Endodermal cell (in vitro differentiated cells): ENCODE data around the gene ARRDC1. TPM values are rescaled to one million over a fixed set of nuclear protein-coding genes. Genes with fewer than 3 reads are reported as not detected.

Source experiments
- DNase-seq: peaks from one replicate; pipeline ENCODE4 v3.0.0-alpha.2; 2017
- H3K27ac ChIP-seq: 2 replicates; pipeline ENCODE4 v1.5.1; 2013; ENCODE audit warnings: mild to moderate bottlenecking, low read depth, low read length, moderate library complexity
- H3K27me3 ChIP-seq: 2 replicates; pipeline ENCODE4 v1.6.1; 2013; ENCODE audit warnings: mild to moderate bottlenecking, low read length, moderate library complexity; ENCODE audit not compliant: insufficient read depth, control insufficient read depth, poor library complexity, severe bottlenecking
- H3K36me3 ChIP-seq: 2 replicates; pipeline ENCODE4 v1.7.0; 2013; ENCODE audit warnings: mild to moderate bottlenecking, low read length, moderate library complexity; ENCODE audit not compliant: control insufficient read depth, insufficient read depth
- H3K4me1 ChIP-seq: one replicate; pipeline ENCODE4 v1.7.0; 2013; ENCODE audit warnings: low read length; ENCODE audit not compliant: control insufficient read depth, insufficient read depth
- H3K4me3 ChIP-seq: 2 replicates; pipeline ENCODE4 v1.5.1; 2013; ENCODE audit warnings: mild to moderate bottlenecking, low read length, moderate library complexity
- H3K9ac ChIP-seq: 2 replicates; pipeline ENCODE4 v1.6.1; 2013; ENCODE audit warnings: mild to moderate bottlenecking, low read length, moderate library complexity; ENCODE audit not compliant: poor library complexity, severe bottlenecking; ENCODE audit errors: extremely low read depth
- H3K9me3 ChIP-seq: 2 replicates; pipeline ENCODE4 v1.6.1; 2013; ENCODE audit warnings: mild to moderate bottlenecking, low read length, moderate library complexity; ENCODE audit not compliant: control insufficient read depth
- H3K27ac Mint-ChIP-seq: 2 replicates; pipeline ENCODE4 v1.8.0; 2020; ENCODE audit warnings: mixed read lengths
- H3K27me3 Mint-ChIP-seq: 2 replicates; pipeline ENCODE4 v1.8.0; 2021; ENCODE audit warnings: mild to moderate bottlenecking, mixed read lengths; ENCODE audit not compliant: insufficient read depth
- H3K36me3 Mint-ChIP-seq: 2 replicates; pipeline ENCODE4 v1.8.0; 2020; ENCODE audit warnings: low read depth, mixed read lengths
- H3K4me1 Mint-ChIP-seq: 2 replicates; pipeline ENCODE4 v1.8.0; 2020; ENCODE audit warnings: mixed read lengths
- H3K4me3 Mint-ChIP-seq: 2 replicates; pipeline ENCODE4 v1.8.0; 2020; ENCODE audit warnings: mild to moderate bottlenecking, moderate library complexity, mixed read lengths
- H3K9me3 Mint-ChIP-seq: 2 replicates; pipeline ENCODE4 v1.8.0; 2020; ENCODE audit warnings: mild to moderate bottlenecking, mixed read lengths
- CTCF ChIP-seq: fragments of 200-600 bp; sonication (generic); conservative IDR thresholded peaks from 2 replicates; pipeline ENCODE4 v1.5.0; 2021; ENCODE audit warnings: antibody characterized with exemption, mild to moderate bottlenecking
- WGBS, 2 experiments: methylation state at CpG; one replicate each; pipeline versions ENCODE4 v1.1.5 to v1.1.7; 2013; ENCODE audit warnings: missing lambda C conversion rate in 2 of 2, mixed read lengths in 1 of 2; ENCODE audit not compliant: insufficient coverage in 1 of 2, insufficient read length in 1 of 2; 5-methylcytosine and 5-hydroxymethylcytosine counted together
- total RNA-seq, 2 donors: library from RNA; stranded (reverse); fragmentation: NEBNext Ultra II Directional in 1 of 2; extraction: Animal tissue kit (Norgen Biotek cat#: 25700) in 1 of 2; gene quantifications; 2 replicates in 1 of 2; 3 replicates in 1 of 2; pipeline ENCODE4 v1.2.1, GENCODE V29; 2021

ARRDC1 gene
- total RNA-seq, 2 donors from 2014 or later = 41.5 to 46.2 TPM

GRCh38 chr9:137656416-137656815 is 50.9 kb downstream of the ARRDC1 start:
- no peak overlapping the region for H3K4me3 ChIP-seq
- no peak overlapping the region for H3K9ac ChIP-seq
- H3K27me3 ChIP-seq = no peaks in the 10 kb centered on the region
- no peaks in the 10 kb centered on the region for H3K9me3 ChIP-seq
- no peak overlapping the region for H3K27ac Mint-ChIP-seq
- no peaks in the 10 kb centered on the region for H3K4me1 ChIP-seq
- H3K36me3 Mint-ChIP-seq = peaks cover 24% of the 10 kb centered on the region
- no peaks in the 10 kb centered on the region for H3K27me3 Mint-ChIP-seq
- no peak for TF ChIP-seq CTCF
- DNase-seq = no peak
- no peak overlapping the region for H3K27ac ChIP-seq
- peaks cover 4% of the 10 kb centered on the region for H3K4me1 Mint-ChIP-seq
- WGBS, 2 experiments = 97 to 100% methylated on average over 2 to 6 of the region's 6 CpGs
- H3K36me3 ChIP-seq = peaks cover 16% of the 10 kb centered on the region
- H3K4me3 Mint-ChIP-seq = no peak overlapping the region
- no peaks in the 10 kb centered on the region for H3K9me3 Mint-ChIP-seq

GRCh38 chr9:137657606-137658005 is 52.1 kb downstream of the ARRDC1 start:
- no peak for TF ChIP-seq CTCF
- H3K27me3 Mint-ChIP-seq = no peaks in the 10 kb centered on the region
- no peak overlapping the region for H3K27ac Mint-ChIP-seq
- H3K36me3 Mint-ChIP-seq = peaks cover 17% of the 10 kb centered on the region
- WGBS, 2 experiments = 90% methylated on average over 2 of the region's 2 CpGs; no CpG with 5 or more reads in 1 of the 2 experiments
- Histone ChIP-seq H3K9ac (no peak overlapping the region), H3K4me1 (no peaks in the 10 kb centered on the region), H3K27ac (no peak overlapping the region), H3K4me3 (no peak overlapping the region), H3K27me3 (no peaks in the 10 kb centered on the region), H3K36me3 (peaks cover 16% of the 10 kb centered on the region), H3K9me3 (no peaks in the 10 kb centered on the region)
- no peaks in the 10 kb centered on the region for H3K9me3 Mint-ChIP-seq
- no peak for DNase-seq
- H3K4me3 Mint-ChIP-seq = no peak overlapping the region
- peaks cover 4% of the 10 kb centered on the region for H3K4me1 Mint-ChIP-seq

- Histone ChIP-seq H3K36me3 (peaks cover 14% of the 10 kb centered on the region), H3K9me3 (no peaks in the 10 kb centered on the region), H3K9ac (no peak overlapping the region), H3K4me3 (no peak overlapping the region), H3K4me1 (no peaks in the 10 kb centered on the region), H3K27me3 (no peaks in the 10 kb centered on the region), H3K27ac (no peak overlapping the region)
- no peak for TF ChIP-seq CTCF
- Mint-ChIP-seq H3K9me3 (no peaks in the 10 kb centered on the region), H3K27ac (no peak overlapping the region), H3K4me3 (no peak overlapping the region), H3K27me3 (no peaks in the 10 kb centered on the region), H3K36me3 (peaks cover 20% of the 10 kb centered on the region), H3K4me1 (peaks cover 10% of the 10 kb centered on the region)
- WGBS, 2 experiments = 100% methylated on average over 2 of the region's 2 CpGs; no CpG with 5 or more reads in 1 of the 2 experiments
- no peak for DNase-seq
Measured at GRCh38 chr9:137658781-137659180, 53.3 kb downstream of the ARRDC1 start.
